ENCODE measurements around the gene CCDC110.

The CCDC110 gene

GRCh38 chr4:185421366-185422124 is 50.0 kb downstream of the CCDC110 start:
- DNase-seq (ENCODE audit: low spot score) = no peak
- TF ChIP-seq, protein P1, sequence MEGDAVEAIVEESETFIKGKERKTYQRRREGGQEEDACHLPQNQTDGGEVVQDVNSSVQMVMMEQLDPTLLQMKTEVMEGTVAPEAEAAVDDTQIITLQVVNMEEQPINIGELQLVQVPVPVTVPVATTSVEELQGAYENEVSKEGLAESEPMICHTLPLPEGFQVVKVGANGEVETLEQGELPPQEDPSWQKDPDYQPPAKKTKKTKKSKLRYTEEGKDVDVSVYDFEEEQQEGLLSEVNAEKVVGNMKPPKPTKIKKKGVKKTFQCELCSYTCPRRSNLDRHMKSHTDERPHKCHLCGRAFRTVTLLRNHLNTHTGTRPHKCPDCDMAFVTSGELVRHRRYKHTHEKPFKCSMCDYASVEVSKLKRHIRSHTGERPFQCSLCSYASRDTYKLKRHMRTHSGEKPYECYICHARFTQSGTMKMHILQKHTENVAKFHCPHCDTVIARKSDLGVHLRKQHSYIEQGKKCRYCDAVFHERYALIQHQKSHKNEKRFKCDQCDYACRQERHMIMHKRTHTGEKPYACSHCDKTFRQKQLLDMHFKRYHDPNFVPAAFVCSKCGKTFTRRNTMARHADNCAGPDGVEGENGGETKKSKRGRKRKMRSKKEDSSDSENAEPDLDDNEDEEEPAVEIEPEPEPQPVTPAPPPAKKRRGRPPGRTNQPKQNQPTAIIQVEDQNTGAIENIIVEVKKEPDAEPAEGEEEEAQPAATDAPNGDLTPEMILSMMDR (conservative IDR thresholded peaks at IDR 0.05; ENCODE audit: low read depth) = no peak
- CTCF ChIA-PET = no interaction called here
- no peak overlapping the region for H3K27ac ChIP-seq
- POLR2A ChIA-PET (ENCODE audit: low non-redundant PET) = no interaction called here

DNA sequence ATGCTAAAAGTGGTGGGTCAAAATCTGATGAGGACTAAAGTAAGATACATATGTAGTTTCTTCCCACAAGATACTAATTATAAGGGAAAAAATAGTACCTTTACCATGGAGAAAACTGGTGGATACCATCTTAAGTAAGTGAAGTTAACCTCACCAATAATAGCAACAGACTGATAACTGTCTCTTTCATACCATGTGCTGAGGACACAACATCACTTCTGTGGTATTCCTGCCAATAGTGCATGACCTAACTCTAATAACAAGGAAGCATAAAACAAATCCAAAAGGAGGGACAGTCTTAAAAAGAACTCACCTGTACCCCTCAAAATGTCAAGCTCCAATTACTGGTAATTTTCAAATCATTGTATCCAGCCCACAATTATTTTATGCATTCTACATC is 54.6 kb downstream of the CCDC110 start:
- ChIA-PET POLR2A (ENCODE audit: low non-redundant PET) (no interaction called here), CTCF (no interaction called here)
- no peak for DNase-seq (ENCODE audit: low spot score)
- no peak overlapping the region for H3K27ac ChIP-seq
- TF ChIP-seq, protein P1 (conservative IDR thresholded peaks at IDR 0.05; ENCODE audit: low read depth) = no peak

- TF ChIP-seq, protein P1 (conservative IDR thresholded peaks at IDR 0.05; ENCODE audit: low read depth) = no peak
- POLR2A ChIA-PET (ENCODE audit: low non-redundant PET) = no interaction called here
- H3K27ac ChIP-seq = no peak overlapping the region
- CTCF ChIA-PET = interaction anchor here (0.6 to 1.0 kb wide), 2 partner anchors 26 to 185 kb away, joined by 3 to 4 read pairs; no protein-coding TSS in a partner anchor
- DNase-seq (ENCODE audit: low spot score) = no peak
Observed at GRCh38 chr4:185412412-185412811, 59.1 kb downstream of the CCDC110 start.

DNA sequence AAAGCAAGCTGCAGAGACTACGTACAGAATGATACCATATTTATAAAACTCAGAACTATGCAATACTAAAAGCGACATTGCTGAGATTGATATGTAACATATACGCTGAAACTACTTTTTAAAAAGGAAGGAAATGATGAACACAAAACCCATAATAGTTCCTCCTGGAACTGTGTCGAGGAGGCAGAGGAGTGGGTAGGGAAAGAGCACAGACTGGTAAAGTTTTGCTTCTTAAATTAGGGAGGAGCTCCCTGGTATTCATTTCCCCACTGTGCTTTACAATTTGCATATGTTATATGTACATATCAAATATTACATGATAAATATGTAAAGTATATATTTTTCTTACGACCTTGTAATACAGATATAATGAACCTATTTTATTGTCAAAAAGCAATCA is 59.7 kb downstream of the CCDC110 start:
- ChIA-PET CTCF (interaction anchor here (0.6 to 1.0 kb wide), 2 partner anchors 26 to 185 kb away, joined by 3 to 4 read pairs; no protein-coding TSS in a partner anchor), POLR2A (ENCODE audit: low non-redundant PET) (no interaction called here)
- TF ChIP-seq, protein P1 (conservative IDR thresholded peaks at IDR 0.05; ENCODE audit: low read depth) = no peak
- DNase-seq (ENCODE audit: low spot score) = no peak
- H3K27ac ChIP-seq = no peak overlapping the region

DNA sequence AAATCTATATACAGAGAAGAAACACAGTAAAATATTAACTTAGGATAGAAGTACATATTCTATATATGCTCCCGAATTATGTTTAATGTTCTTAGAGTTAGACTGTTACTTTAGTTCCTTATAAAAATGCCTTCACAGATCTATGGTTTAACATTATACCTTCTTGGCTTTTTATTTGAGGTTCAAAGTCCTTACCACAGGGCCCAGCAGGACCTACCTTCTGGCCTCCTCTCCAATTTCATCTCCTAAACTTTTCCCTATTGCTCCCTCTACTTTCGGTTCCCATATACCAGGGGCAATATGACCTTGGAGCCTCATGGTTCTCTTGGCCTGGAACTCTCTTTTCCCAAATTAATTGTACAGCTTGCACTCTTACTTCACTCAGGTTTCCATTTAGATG is 63.1 kb downstream of the CCDC110 start:
- TF ChIP-seq, protein P1 (conservative IDR thresholded peaks at IDR 0.05; ENCODE audit: low read depth) = no peak
- POLR2A ChIA-PET (ENCODE audit: low non-redundant PET) = no interaction called here
- CTCF ChIA-PET = no interaction called here
- no peak for DNase-seq (ENCODE audit: low spot score)
- no peak overlapping the region for H3K27ac ChIP-seq

GRCh38 chr4:185405296-185405999 is 66.1 kb downstream of the CCDC110 start:
- DNase-seq (ENCODE audit: low spot score) = no peak
- no peak overlapping the region for H3K27ac ChIP-seq
- TF ChIP-seq, protein P1 (conservative IDR thresholded peaks at IDR 0.05; ENCODE audit: low read depth) = no peak
- CTCF ChIA-PET = interaction anchor here (0.5 kb wide), 1 partner anchor 457 kb away, joined by 3 read pairs; no protein-coding TSS in a partner anchor
- POLR2A ChIA-PET (ENCODE audit: low non-redundant PET) = no interaction called here
